Islet precursor cell (in vitro differentiated cells): ENCODE measurements around the gene IGFBP6.
A peak's percentile ranks its signal among the peaks of the same experiment; 100 is the strongest.

Experiments
- DNase-seq: peaks from one replicate; pipeline ENCODE4 v3.0.0-alpha.2; 2018

IGFBP6 gene, protein sequence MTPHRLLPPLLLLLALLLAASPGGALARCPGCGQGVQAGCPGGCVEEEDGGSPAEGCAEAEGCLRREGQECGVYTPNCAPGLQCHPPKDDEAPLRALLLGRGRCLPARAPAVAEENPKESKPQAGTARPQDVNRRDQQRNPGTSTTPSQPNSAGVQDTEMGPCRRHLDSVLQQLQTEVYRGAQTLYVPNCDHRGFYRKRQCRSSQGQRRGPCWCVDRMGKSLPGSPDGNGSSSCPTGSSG

DNA sequence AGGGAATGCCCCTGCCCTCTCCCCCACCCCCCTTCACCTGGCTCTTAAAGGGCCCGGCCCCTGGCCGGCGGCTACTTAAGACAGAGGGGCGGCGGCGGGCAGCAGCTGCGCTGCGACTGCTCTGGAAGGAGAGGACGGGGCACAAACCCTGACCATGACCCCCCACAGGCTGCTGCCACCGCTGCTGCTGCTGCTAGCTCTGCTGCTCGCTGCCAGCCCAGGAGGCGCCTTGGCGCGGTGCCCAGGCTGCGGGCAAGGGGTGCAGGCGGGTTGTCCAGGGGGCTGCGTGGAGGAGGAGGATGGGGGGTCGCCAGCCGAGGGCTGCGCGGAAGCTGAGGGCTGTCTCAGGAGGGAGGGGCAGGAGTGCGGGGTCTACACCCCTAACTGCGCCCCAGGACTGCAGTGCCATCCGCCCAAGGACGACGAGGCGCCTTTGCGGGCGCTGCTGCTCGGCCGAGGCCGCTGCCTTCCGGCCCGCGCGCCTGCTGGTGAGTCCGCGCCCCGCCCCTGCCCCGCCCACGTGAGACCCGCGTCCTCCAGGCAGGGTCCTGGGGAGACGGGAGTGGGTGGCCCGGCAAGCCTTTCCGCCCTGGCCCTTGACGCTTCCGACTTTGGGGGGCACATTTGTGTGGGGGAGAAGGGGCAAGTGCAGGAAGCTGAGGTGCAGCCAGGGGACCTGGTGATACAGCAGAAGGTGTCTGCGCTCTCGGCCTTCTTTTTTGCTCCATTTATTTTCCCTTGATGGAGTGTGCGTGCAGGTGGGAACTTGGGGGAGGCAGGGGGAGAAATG lies at the start of gene IGFBP6:
TSS of gene IGFBP6 (plus strand) at position 104 of the 790 bp plus-strand sequence. CDS start at position 155, 51 bp downstream.
- peak; percentile 81 for DNase-seq

DNA sequence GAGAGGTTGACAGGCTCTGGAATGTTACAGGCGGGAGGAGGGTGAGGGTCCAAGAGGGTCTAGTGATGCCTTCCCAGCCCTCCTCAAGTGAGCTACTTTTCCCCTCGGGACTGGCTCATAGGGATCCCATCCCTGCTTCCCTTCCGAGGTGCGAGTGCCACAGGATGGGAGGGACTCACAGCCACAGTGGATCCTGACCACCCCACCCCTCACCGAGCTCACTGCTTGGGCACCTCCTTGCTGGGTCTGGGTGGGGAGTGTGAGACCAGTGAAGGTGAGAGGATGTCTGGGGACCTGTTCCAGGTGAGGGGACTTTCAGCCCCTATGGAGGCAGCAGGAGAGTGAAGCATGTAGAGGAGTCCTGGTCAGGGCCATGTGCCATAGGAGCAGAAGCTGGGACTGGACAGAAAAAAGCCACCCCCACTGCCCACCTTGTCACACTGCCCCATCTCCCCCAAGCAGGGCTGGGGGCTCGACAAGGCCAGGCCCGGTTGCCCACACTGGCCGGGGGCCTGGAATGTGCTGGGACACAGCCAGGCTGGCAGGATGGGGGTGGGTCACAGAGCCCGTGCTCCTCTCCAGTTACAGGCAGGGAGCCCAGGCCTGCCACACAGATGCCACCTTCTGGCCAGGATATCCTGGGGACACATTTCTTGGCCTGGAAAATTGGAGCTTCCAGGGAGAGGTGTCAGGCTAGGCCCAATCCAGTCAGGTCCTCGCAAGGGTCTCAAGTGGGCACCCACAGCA lies 49.3 kb upstream of the IGFBP6 start:
- peak; percentile 85 for DNase-seq

DNA sequence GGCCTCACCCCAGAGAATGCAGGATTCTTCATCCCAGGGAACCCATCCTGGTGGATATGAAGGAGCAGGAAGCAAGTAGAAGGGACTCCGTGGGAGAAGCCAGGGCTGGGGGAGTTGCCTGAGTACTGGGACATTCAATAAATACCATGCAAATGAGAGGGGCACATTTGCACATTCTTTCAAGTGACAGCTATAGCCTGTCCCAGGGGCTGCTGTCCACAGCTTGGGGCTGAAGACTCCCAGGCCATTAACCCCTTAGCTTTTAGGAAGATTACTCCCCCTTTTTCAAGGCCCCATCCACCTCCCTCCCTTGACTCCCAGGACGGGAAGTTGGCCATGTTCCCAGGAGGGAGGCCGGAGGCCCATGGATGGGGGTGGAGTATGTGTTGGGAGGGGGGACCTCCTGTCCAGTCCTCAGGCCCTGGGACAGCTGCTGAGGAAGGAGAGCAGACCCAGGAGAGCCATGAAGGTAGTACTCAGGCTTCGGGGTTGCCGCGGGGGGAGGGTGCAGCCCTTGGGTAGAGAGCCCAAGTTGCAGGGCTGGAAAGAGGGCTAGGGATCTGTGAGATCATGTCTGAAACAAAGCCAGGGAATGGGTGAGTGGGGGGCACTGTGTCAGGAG lies 48.6 kb upstream of the IGFBP6 start:
- DNase-seq, result peak; percentile 92

DNA sequence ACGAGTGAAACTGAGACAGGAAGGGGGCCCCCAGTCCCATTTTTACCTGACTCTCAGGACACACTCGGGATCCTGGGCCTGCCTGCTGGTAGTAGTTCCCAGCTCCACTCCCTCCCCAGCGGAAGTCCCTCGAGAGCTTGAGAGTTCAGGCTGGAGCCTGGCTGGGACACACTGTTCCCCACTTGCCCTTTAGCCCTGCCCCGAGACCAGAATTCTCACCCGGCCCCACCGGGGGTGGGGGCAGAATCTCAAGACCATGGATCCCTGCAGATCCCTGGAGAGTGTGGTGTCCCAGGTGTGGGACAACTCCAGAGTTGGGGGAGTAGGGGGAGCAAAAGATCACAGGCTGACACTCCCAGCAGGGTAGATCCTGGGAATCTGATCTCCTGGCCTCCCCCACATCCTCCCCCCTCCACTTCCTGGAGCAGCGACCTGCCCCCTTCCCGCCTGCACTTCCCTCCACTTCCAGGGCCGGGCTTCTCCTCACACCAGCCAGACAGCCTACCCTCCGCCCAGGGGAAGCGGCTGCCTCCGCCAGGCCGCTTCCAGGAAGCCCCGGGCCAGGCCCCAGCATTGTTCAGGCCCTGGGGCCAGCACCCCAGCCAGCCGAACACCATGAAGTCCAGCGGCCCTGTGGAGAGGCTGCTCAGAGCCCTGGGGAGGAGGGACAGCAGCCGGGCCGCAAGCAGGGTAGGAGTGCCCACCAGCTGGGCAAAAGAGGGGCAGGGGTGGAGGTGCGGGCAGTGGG lies 47.7 kb upstream of the IGFBP6 start, which contains the start of gene TNS2:
TSS of gene TNS2 (plus strand) at position 495 of the 748 bp plus-strand sequence. CDS start at position 616, 121 bp downstream.
- peak; percentile 86 for DNase-seq

DNA sequence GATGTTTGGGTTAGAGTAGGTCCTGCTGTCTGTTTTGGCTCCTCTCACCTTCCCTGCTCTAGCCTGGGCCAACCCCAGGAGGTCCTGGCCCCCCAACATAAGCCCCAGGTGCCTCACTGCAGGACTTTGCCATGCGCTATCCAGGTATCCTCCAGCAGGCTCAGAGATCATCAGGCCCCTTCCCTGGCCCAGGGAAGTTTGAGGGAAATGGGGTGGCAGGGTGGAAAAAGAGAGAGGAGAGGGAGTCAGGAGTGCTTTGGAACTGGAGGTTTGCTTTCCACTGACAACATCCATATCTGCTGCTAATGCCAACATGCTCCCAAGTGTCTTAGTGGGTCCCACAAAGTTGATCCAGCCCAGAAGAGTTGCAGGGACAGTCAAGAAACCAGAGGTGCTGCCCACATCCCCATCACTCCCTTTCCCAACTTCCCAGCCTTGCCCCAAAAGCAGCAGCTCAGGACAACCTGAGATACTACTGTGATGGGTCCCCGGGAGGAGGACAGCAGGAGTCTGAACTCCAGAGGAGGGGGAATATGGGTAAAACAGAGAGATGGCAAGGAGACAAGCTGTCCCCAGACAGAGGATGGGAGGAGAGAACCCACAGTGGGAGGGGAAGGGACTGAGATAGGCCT lies 46.9 kb upstream of the IGFBP6 start:
- peak; percentile 56 for DNase-seq

DNA sequence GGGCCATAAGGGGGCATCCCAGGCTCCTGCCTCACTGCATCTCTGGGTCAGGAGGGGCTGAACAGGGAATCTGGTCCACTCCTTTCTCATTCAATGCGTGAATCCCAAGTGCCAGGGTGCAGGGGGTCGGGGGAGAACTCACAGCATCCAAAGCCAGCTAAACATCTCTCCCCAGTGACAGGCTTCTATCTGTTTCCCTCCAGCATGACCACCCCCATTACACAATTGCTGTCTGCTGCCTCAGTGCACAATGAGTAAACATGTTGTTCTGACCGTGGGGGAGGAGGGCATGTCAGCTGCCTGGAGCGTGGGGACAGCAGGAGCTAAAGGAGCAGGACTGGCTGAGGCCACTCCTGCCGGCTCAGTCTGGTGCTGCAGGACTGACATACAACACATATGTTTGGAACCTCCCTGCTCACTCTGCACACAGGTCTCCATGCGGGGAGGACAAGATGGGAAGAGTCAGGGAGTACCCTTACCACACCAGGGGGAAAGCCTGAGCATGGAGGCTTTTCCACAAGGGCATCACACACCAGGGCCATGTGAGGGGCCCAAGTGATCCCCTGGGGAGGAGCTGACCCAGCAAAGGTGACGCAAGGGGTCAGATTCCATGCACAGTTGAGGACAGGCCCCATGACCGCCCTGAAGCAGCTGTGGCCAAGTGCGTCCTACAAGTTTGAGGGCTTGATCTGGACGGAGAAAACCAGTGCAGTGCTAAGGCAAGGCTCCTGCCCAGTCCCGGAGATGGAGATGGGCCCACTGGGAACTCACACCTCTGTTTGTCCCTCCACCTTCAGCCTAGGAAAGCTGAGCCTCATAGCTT lies 46.2 kb upstream of the IGFBP6 start:
- DNase-seq, result peak; percentile 80

DNA sequence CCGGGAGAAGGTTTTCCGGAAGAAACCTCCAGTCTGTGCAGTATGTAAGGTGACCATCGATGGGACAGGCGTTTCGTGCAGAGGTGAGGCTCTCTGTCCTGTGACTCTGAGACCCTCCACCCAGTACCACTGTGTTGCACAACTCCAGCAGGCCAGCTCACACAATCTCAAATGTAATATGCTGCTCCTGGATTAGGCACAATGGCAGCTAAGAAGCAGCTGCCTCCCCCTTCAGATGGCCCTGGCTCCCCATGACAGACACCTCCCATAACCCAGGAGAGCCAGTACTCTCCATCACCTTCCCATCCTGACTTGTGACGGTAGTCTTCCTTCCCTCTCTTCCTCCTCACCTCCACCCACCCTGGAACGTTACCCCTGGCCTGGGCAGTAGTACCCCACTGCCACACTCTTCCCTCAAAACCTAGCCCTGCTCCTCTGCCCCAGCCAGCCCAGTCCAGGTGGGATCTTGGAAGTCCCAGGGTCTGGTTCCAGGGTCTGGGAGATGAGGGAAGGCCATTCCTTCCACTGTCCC lies 45.5 kb upstream of the IGFBP6 start:
- peak; percentile 44 for DNase-seq

DNA sequence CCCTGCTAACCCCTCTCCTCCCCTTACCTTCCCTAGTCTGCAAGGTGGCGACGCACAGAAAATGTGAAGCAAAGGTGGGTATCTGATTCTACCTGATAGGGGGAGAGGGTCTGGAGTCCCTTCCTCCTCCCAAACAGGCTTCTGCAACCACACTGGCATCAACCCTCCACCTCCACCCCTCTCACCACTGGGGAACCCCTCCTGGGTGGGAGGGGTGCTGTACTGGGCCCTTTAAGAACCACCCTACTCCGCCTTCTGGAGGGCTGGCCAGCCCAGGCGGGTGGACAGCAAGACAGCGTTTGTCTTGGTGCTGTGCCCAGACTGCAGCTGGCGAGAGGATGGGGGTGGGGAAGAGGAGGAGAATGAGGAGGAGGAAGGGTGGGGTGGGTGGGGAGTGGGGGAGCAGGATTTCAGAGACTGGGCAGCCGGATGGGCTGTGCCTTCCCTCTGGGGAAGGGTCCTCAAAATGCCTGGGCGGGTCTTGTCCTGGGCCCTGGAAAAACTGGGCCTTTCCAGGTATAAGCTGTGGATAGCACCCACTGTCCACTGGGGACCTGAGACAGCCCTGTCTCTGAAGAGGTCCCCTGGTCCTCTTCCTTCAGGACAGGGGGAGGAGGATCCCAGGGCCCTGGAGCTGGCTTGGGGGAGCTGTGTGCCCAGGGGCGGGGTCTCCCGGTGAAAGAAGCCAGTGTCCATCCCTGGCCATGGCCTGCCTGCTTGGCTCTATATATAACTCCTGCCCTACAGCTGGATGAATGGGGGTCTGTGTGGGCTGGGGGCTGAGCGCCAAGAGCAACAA lies 44.8 kb upstream of the IGFBP6 start:
- DNase-seq, result peak; percentile 51

DNA sequence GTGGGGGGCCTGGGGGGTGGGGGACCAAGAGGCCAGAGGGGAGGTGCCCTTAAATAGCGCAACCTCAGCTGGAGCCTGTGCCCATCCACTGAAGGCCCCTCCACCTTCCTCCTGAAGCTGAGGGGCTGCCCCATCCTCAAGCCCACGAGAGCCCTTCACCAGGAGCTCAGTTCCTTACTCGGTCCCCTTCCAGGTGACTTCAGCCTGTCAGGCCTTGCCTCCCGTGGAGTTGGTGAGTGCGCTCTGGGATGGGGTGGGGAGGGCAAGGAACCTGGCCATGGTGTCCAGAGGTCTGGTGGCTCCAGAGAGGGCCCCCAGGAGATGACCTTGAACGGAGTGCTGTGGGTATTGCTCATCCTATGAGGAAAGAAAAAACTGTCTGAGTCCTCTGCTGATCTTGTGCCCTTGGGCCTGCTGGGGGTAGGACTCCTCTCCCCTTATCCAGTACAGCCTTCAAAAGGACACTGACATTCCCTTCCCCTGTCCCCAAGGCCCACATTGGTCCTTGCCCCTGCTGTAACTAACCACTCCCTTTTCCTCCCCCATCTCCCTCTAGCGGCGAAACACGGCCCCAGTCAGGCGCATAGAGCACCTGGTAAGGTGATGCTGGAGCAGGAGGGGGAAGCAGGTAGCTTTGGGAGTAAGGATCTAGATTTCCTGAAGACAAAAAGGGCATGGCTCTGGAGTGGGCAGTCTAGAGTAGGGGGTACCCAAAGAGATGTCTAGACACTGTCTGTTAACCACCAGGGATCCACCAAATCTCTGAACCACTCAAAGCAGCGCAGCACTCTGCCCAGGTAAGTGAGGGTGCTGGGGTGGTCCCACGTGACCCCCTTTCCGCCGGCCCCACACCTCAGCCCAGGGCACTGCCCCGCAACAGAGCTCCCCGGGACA lies 44.0 kb upstream of the IGFBP6 start:
- DNase-seq, result peak; percentile 94

DNA sequence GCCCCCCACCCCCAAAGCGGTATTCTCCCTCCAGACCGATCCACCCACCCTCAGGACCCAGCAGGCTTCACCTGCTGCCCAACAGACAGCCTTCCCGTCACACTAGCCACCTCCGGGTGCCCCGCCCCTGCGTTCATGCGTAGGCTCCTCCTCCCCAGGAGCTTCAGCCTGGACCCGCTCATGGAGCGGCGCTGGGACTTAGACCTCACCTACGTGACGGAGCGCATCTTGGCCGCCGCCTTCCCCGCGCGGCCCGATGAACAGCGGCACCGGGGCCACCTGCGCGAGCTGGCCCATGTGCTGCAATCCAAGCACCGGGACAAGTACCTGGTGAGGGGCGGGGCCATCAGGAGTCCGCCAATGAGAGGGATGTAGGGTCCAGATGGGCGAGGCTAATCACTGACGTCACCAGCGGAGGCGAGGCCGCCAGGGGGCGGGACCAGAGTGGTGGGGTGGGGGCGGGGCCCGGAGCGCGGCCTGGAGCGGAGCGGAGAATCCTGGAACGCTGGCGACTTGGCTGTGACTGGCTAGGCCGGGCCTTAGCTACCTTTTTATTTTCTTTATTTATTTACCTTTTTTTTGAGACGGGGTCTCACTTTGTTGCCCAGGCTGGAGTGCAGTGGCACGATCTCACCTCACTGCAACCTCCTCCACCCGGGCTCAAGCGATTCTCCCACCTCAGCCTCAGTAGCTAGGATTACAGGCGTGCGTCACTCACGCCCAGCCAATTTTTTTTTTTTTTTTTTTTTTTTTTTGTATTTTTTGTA lies 43.2 kb upstream of the IGFBP6 start:
- peak; percentile 99 for DNase-seq

DNA sequence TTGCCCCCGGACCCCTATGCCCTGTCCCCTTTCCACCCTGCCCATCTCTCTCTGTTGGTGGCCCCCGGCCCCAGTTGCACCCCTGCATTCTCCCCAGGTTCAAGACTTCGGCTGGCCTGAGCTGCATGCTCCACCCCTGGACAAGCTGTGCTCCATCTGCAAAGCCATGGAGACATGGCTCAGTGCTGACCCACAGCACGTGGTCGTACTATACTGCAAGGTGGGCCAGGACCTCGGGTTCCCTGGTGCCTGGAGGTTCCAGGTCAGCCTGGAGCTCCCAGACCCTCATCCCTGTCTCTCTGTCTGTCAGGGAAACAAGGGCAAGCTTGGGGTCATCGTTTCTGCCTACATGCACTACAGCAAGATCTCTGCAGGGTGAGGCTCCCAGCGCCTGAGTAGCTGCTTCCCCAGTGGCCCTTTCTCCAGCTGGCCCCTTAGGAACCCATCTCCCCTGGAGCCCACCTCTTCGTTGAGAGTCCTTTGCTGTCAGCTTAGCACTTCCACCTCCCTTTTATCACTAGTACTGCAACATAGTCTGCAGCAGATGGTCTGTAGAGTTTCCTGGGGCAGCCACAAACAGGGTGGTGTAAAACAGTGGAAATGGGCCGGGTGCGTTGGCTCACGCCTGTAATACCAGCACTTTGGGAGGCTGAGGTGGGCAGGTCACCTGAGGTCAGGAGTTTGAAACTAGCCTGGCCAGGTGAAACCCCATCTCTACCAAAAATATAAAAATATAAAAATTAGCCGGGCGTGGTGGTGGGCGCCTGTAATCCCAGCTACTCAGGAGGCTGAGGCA lies 41.8 kb upstream of the IGFBP6 start:
- no peak for DNase-seq

DNA sequence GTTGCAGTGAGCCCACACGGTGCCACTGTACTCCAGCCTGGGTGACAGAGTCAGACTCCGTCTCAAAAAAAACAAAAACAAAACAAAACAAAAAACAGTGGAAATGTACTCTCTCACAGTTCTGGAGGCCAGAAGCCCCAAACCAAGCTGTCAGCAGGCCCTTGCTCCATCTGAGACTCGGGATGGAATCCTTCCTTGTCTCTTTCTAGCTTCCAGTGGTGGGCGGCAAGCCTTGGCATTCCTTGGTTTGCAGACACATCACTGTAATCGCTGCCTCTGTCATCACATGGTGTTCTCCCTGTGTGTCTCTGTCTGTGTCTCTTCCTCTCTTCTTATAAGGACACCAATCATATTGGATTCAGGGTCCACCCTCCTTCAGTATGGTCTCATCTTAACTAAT lies 41.2 kb upstream of the IGFBP6 start:
- DNase-seq, result no peak

DNA sequence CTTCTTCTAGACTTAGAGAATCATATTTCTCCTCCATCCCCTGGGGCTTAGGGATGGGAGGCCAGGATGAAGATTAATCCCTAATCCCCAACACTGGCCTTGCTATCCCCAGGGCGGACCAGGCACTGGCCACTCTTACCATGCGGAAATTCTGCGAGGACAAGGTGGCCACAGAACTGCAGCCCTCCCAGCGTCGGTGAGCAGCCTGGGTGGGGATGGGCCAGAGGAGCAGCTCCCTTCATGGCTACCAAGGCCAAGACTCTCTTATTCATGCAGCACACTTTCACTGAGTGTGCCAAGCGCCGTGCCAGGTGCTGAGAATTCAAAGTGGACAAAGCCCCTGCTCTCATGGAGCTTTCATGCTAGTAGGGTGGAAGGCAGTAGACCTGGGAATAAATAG lies 40.6 kb upstream of the IGFBP6 start:
- DNase-seq, result no peak

DNA sequence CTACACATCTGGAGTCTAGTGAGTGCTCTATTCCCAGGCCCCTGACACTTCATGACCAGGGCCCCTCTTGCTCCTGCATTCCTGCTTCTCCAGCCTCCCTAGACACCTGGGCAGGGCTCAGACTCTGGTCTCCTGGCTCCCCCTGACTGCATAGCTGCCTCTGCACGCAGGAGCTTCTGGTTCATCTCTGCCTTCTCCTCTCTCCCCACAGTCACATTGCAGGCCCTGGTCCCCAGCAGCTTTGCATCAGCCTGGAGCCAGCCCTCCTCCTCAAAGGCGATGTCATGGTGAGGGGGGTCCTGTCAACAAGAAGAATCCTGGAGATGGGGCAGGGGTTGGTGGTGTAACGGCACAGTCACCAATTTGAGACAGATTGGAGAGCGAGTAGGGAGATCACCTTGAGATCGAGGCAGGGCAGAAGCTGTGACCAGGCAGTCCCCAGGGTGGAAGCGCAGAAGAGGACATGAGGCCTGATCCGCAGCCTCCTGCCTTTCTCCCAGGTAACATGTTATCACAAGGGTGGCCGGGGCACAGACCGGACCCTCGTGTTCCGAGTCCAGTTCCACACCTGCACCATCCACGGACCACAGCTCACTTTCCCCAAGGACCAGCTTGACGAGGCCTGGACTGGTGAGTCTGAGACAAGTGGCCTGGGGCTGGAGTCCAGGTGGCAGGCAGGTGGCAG lies 39.5 kb upstream of the IGFBP6 start:
- no peak for DNase-seq

DNA sequence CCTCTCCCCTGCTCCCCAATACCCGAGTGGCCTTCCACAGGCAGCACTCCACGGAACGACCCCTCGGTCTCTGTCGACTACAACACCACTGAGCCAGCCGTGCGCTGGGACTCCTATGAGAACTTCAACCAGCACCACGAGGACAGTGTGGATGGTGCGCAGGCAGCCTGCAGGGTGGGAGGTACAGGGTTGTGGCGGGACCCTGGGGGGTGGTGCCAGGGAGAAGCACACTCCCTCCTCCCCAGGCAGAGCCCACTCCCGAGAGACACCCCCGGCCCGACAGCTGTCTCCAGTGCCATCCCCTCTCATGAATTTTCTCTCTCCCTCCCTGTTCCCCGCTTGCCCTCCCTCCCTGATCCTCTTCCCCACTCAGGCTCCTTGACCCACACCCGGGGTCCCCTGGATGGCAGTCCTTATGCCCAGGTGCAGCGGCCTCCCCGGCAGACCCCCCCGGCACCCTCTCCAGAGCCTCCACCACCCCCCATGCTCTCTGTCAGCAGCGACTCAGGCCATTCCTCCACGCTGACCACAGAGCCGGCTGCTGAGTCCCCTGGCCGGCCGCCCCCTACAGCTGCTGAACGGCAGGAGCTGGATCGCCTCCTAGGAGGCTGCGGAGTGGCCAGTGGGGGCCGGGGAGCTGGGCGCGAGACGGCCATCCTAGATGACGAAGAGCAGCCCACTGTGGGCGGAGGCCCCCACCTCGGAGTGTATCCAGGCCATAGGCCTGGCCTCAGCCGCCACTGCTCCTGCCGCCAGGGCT lies 38.6 kb upstream of the IGFBP6 start:
- DNase-seq, result no peak
